Measurements from ENCODE around the gene SPDYA.
"Not testable (repeated sequence)": the region's sequence is repeated elsewhere in the genome, so short reads cannot be mapped to it uniquely, and the experiment has no call there.

The SPDYA gene

GRCh38 chr2:28810384-28811285 is at the start of gene SPDYA:
TSS of gene SPDYA (plus strand) at chr2:28810834. CDS start at chr2:28816015, 5,181 bp downstream.
- peak; percentile 77 for DNase-seq

DNA sequence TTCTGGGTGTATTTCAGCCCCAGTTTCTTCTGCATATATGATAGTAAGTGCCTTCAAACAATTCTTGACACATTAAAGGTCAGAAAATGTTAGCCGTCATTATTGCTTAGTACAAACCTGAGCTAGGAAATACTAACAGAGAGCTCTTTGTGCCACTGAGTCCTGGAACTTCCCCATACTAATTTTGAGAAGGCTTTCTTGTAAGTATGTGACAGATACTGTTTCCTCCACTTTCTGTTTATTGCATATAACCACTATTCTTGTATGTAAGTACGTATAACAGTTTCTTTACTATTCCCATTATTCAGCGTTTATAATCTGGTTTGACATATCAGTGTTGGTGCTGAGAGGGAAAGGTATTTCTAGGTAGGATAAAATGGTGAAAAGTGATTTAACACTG is 49.2 kb upstream of the SPDYA start:
- DNase-seq, result no peak

DNA sequence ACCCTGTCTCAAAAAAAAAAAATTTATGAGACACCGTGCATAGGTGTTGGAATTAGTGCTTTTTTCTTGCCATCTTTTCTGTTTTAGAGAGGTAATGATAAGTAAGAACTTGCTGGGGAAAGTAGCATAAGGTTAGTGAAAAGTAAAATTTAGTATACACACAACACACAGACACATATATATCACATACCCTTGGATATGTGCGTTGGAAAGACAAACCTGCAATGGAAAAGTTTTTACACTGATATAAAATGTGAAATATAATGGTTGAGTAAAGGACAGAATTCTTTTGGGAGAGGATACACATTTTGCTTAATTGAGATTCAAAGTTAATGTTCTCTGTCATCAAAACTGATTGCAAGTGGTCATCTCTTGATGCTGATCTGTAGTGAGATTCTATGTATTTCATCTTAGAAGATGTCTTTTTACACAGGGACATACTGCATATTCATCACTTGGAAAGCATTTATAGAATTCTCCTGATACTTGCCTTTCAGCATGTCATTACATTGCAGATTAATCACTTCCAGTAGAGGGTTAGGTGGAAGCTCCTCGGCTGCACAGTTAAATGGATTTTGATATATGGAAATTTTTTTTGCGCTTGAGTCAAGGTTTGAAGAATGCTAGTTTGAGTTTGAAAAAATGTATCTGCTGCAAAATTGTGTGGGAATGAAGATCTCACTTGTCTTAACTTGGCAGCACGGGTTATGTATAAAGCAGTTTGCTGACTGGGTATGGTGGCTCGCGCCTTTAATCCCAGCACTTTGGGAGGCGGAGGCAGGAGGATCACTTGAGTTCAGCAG is 45.5 kb upstream of the SPDYA start:
- no peak for DNase-seq

GRCh38 chr2:28766070-28766469 is 44.6 kb upstream of the SPDYA start:
- no peak for DNase-seq

- DNase-seq, result no peak
Measured at GRCh38 chr2:28767337-28767736, 43.3 kb upstream of the SPDYA start.

DNA sequence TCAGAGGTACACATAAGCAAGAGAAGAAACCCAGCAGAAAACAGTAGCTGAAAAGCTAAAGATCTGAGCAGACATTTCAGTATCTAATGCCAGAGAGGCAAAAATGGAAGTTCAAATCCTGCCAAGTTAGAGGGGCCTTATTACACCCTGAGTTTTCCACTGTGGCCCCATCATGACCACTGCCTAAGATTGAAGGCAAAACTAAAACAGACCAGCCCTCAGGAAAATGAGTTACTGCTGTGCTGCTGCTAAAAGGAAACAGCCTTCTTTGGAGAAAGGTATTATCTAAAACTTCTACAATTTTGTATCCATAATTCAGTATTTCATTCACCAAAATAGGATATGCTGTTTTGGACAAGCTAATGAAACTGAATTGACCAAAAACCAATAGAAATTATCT is 42.2 kb upstream of the SPDYA start:
- no peak for DNase-seq

- DNase-seq, result no peak
Measured at GRCh38 chr2:28768952-28769351, 41.7 kb upstream of the SPDYA start.

DNA sequence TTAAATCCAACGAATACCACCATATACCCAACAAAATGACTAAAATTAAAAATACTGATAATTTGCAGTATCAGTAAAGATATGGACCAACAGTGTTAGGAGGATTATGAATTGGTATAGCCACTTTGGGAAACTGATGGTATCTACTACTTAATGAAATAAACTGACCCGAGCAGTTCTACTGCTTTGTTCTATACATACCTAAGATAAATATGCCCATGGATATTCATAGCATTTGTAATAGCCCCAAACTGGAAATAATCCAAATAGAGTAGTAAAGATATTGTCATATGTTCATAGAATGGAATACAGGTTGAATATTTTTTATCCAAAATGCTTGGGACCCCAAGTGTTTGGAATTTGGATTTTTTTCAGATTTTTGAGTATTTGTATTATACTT is 38.3 kb upstream of the SPDYA start:
- DNase-seq, result no peak

DNA sequence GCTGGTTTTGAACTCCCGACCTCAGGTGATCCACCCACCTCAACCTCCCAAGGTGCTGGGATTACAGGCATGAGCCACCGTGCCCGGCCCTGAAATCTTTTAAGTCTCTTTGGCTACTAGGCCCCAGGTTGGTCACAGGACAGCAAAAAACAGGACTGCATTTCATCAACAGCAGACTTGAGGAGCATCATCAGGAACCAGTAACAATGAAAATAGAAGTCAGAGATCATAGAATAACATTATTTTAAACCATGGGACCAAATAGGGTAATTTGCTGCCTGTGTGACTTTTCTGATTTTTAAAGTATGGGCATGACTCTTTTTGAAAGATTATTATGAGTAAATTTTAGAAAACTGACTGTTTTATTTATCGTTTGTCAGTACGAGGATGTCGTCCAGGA is 34.2 kb upstream of the SPDYA start:
- no peak for DNase-seq

- no peak for DNase-seq
Measured at GRCh38 chr2:28778392-28778791, 32.2 kb upstream of the SPDYA start.

DNA sequence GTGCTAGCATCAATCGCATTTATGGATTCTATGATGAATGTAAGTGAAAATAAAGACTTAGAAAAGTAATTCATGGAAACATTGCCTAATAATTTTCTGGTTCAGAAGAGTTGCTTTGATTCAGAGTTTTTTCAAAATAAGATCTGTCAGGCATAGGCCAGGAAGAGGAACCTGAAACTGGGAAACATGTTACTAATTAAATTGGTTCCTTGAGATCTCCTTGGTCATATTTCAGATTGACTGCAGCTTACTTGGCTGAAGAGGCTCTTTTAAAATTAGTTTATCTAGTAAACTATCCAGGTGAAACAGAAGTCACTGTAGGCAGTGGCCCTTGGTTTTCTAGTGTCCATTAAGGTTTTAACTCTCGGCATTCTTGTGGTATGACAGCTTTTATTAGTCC is 31.6 kb upstream of the SPDYA start:
- no peak for DNase-seq

DNA sequence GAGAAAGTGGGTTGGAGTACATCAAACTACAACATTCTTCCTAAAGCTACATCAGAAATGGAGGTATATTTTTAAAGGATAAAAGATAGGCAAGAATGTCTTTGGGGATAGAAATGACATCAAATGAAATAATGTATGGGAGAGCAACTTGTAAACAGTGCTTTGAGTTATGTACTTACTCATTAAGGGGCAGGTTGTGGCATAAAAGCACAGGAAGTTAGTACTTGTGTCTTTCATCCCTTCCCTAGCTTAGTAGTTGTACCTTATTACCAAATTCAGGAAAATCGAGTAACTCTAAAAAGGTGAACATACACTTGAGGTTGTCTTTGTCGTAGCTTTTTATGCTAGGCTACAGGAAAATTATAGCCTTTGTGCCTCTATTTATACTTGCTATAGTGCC is 30.1 kb upstream of the SPDYA start:
- no peak for DNase-seq

DNA sequence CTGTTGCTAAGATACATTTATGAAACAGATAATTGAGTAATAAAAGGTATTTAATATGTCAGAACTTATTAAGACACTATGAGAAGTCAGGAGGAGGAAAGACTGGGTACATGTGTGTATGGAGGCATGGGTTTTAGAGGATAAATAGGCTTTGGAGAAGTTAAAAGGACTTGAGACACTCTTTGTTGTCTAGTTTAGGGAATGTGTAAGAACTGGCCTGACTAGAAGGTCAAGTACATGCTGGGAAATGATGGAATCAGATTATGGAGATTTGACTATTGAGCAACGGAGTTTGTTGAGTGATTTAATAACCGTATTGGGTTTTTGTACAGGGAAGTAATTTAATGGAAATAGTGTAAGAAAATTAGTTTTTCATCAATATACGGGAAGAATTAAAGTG is 28.2 kb upstream of the SPDYA start:
- DNase-seq, result no peak

DNA sequence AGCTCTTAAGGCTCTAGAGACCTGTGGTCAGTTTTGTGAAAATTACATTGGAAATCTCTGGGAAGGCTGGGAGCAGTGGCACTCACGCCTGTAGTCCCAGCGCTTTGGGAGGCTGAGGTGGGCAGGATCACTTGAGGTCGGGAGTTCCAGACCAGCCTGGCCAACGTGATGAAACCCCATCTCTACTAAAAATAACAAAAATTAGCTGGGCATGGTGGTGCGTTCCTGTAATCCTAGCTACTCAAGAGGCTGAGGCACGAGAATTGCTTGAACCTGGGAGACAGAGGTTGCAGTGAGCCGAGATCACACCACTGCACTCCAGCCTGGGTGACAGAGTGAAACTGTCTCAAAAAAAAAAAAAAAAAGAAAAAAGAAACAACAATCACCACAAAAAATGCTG is 26.1 kb upstream of the SPDYA start:
- DNase-seq, result not testable (repeated sequence)

- DNase-seq, result no peak
Measured at GRCh38 chr2:28796620-28797019, 14.0 kb upstream of the SPDYA start.

DNA sequence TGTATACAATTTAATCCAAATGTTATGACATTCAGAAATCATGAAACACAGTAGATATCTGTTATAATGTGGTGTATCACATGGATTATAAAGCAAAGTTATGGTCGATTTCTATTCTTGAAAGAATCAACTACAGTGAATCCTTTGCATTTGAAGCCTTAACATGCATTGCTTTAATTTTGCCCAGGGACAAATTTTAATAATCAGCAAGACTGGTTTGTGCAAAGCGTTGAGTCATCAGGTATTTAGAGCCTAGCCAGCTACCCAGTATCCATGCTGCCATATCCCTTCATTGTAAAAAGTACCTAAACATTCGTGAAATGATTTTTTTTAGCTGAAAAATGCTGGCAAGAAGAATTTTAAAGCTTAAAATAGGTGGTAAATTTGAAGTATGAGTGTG is 8.9 kb upstream of the SPDYA start:
- DNase-seq, result no peak

DNA sequence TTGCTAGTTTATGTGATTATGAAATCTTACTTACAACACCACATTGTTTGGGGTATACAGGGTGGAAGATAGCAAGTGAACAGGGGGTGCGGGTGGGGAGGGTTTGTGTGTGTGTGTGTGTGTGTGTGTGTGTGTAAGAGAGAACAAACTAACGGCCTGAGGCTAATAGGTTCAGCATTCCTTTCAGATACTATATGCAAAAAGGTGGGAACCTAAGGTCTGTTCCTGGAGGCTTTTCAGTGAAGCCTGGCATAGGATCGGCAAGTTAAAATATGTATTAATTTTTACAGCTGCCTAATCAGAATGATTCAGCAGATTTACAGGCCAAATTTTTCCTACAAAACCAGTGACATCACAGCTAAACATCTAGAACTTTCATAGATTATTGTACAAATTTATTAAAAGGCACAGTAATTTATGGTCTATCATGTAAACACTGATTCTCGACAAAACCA is 7.6 kb upstream of the SPDYA start:
- DNase-seq, result no peak

DNA sequence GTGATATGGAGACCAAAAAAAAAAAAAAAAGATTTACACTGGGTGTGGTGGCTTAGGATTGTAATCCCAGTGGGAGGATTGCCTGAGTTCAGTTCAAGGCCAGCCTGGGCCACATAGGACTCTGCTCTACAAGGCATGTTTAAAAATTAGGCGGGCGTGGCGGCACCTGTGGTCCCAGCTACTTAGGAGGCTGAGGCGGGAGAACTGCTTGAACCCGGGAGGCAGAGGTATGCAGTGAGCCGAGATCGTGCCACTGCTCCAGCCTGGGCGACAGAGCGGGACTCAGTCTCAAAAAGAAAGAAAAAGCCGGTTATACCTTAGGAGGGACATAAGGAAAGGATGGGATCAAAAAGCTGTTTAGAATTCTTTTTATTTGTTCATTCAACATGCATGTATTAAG is 707 bp upstream of the SPDYA start:
- DNase-seq, result no peak

- DNase-seq, result no peak
Measured at GRCh38 chr2:28818053-28818452, 7.4 kb downstream of the SPDYA start.

- peak; percentile 49 for DNase-seq
Measured at GRCh38 chr2:28821295-28821958, 10.8 kb downstream of the SPDYA start.

- no peak for DNase-seq
Measured at GRCh38 chr2:28822036-28822435, 11.4 kb downstream of the SPDYA start.

DNA sequence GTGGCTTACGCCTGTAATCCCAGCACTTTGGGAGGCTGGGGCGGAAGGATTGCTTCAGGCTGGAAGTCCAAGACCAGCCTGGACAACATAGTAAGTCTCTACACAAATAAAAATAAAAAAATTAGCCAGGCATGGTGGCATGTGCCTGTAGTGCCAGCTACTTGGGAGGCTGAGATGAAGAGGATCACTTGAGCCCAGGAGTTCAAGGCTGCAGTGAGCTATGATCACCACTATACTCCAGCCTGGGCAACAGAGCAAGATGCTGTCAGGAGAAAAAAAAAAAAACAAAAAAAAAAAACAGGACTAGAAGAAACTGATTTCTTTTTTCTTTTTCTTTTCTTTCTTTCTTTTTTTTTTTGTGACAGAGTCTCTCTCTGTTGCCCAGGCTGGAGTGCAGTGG is 13.6 kb downstream of the SPDYA start:
- no peak for DNase-seq

DNA sequence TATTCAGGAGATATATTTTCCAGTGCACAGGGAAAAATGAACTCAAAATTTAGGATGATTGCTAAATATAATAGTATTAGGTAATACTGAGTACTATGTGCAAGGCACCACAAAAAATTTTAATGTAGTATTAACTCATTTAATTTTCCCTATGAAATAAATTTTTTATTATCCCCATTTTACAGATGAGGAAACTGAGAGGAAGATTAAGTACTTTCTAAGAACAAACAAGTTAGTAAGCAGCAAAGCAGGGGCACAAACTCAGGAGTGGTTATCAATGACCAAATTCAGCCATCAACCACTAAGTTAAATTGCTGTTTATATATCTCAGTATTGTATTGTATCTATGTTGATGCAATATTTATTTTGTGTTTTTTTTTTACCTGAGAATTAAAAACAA is 14.2 kb downstream of the SPDYA start:
- DNase-seq, result no peak

DNA sequence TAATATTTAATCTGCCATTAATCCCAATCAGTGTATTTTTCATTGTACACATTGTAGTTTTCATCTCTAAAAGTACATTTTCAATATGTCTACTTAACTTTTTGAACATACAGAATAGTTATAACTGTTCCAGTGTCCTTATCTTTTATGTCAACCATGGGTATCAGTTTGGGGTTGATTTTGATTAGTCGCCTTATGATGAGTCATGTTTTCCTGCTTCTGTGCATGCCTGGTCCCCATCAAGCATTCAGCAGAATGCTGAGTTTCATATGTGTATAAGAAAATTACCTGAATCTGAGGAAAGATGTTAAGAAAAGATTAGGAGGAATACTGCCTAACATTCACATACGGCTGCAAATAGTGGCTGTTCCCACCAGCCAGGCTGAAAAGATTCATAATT is 17.7 kb downstream of the SPDYA start:
- DNase-seq, result no peak
